HG02938 (cell line): ENCODE data around the gene FBXL3.
A peak's percentile ranks its signal among the peaks of the same experiment; 100 is the strongest.

ENCODE experiments used
- ATAC-seq: cut with Tn5 transposase; IDR thresholded peaks from one replicate; pipeline ENCODE4 v1.9.1; 2021; ENCODE audit warnings: mild to moderate bottlenecking, moderate library complexity; ENCODE audit not compliant: unreplicated experiment

The FBXL3 gene

GRCh38 chr13:77026861-77027621 lies at the start of gene FBXL3:
TSS of gene FBXL3 (minus strand) at chr13:77027159. CDS start at chr13:77021860, 5,299 bp downstream.
- peak; percentile 55 for ATAC-seq

- no peak for ATAC-seq
Observed at GRCh38 chr13:77067519-77067918, 40.6 kb upstream of the FBXL3 start.

- ATAC-seq = no peak
Observed at GRCh38 chr13:77065461-77066147, 38.6 kb upstream of the FBXL3 start.

GRCh38 chr13:77062097-77062496 lies 35.1 kb upstream of the FBXL3 start:
- no peak for ATAC-seq

- ATAC-seq = no peak
Observed at GRCh38 chr13:77061362-77061761, 34.4 kb upstream of the FBXL3 start.

GRCh38 chr13:77056886-77057285 lies 29.9 kb upstream of the FBXL3 start:
- ATAC-seq = no peak

GRCh38 chr13:77056382-77056781 lies 29.4 kb upstream of the FBXL3 start:
- ATAC-seq = no peak

GRCh38 chr13:77055158-77055557 lies 28.2 kb upstream of the FBXL3 start:
- ATAC-seq = no peak

- ATAC-seq = no peak
Observed at GRCh38 chr13:77053192-77053591, 26.2 kb upstream of the FBXL3 start.

GRCh38 chr13:77048681-77049080 lies 21.7 kb upstream of the FBXL3 start:
- no peak for ATAC-seq

GRCh38 chr13:77047649-77048343 lies 20.8 kb upstream of the FBXL3 start:
- no peak for ATAC-seq

GRCh38 chr13:77042566-77043177 lies 15.7 kb upstream of the FBXL3 start:
- ATAC-seq = no peak

- ATAC-seq = no peak
Observed at GRCh38 chr13:77040835-77041234, 13.9 kb upstream of the FBXL3 start.

- no peak for ATAC-seq
Observed at GRCh38 chr13:77040076-77040475, 13.1 kb upstream of the FBXL3 start.

GRCh38 chr13:77038907-77039480 lies 12.0 kb upstream of the FBXL3 start:
- ATAC-seq = no peak

GRCh38 chr13:77036279-77036678 lies 9.3 kb upstream of the FBXL3 start:
- ATAC-seq = no peak

GRCh38 chr13:77034881-77035280 lies 7.9 kb upstream of the FBXL3 start:
- no peak for ATAC-seq

GRCh38 chr13:77033717-77034302 lies 6.9 kb upstream of the FBXL3 start:
- ATAC-seq = no peak

GRCh38 chr13:77031656-77032243 lies 4.8 kb upstream of the FBXL3 start:
- no peak for ATAC-seq

- ATAC-seq = no peak
Observed at GRCh38 chr13:77029436-77029835, 2.5 kb upstream of the FBXL3 start.
